ENCODE data around the gene CREB3L1. TPM values are rescaled to one million over a fixed set of nuclear protein-coding genes. Genes with fewer than 3 reads are reported as not detected.

CREB3L1 gene
- total and polyA plus RNA-seq, 2 experiments from 2014 or later: 22.9 to 275 TPM

DNA sequence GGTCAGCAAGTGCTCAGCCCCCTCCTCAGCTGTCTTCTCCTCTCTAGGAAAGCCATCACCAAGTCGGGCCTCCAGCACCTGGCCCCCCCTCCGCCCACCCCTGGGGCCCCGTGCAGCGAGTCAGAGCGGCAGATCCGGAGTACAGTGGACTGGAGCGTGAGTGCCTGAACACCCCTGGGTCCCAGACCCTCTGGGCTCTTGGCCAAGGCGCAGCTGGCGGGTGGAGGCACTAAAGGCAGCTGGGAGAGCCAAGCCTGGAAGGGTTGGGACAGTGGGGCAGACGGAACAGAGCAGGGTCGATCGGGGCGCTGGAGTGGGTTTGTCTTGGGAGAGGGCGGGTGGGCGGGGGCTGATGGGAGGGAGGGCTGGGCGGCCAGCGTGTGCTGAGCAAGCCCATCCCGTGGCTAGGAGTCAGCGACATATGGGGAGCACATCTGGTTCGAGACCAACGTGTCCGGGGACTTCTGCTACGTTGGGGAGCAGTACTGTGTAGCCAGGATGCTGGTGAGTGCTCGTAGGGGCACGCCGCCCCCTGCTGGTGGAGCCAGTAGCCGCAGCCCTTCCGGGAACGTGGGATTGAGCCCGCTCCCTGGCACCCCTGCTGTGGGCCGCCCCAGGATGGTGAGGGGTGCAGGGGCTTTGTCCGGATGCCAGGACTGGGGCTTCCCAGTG, 89.9 kb downstream of the CREB3L1 start:
- Histone ChIP-seq H3K4me1 (ENCODE audit: insufficient read depth) (peaks cover 5% of the 10 kb centered on the region), H3K36me3 (replicated peaks; ENCODE audit: insufficient read depth, low read depth) (no peaks in the 10 kb centered on the region), H3K79me2 (peaks cover 5% of the 10 kb centered on the region), H3K4me3 (no peak overlapping the region), H3K4me2 (no peak overlapping the region), H4K20me1 (ENCODE audit: insufficient read depth, poor library complexity, severe bottlenecking) (peaks cover 4% of the 10 kb centered on the region), H2AFZ (no peak overlapping the region), H3K9me2 (replicated peaks; ENCODE audit: insufficient read depth) (no peaks in the 10 kb centered on the region), H3K9me3 (ENCODE audit: low read depth) (no peaks in the 10 kb centered on the region), H3K27me3 (no peaks in the 10 kb centered on the region), H3K27ac (no peak overlapping the region)
- DNase-seq (ENCODE audit: low spot score): peak; percentile 74
- 47% methylated on average over 26 of the region's 32 CpGs for WGBS (ENCODE audit: low lambda C conversion rate, missing lambda C conversion rate)
- TF ChIP-seq, protein P1, sequence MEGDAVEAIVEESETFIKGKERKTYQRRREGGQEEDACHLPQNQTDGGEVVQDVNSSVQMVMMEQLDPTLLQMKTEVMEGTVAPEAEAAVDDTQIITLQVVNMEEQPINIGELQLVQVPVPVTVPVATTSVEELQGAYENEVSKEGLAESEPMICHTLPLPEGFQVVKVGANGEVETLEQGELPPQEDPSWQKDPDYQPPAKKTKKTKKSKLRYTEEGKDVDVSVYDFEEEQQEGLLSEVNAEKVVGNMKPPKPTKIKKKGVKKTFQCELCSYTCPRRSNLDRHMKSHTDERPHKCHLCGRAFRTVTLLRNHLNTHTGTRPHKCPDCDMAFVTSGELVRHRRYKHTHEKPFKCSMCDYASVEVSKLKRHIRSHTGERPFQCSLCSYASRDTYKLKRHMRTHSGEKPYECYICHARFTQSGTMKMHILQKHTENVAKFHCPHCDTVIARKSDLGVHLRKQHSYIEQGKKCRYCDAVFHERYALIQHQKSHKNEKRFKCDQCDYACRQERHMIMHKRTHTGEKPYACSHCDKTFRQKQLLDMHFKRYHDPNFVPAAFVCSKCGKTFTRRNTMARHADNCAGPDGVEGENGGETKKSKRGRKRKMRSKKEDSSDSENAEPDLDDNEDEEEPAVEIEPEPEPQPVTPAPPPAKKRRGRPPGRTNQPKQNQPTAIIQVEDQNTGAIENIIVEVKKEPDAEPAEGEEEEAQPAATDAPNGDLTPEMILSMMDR (IDR thresholded peaks at IDR 0.05; ENCODE audit: poor library complexity): peak; percentile 83
- TF ChIP-seq EZH2 (IDR thresholded peaks at IDR 0.05; ENCODE audit: borderline replicate concordance) (no peak), EZH2phosphoT487 (IDR thresholded peaks at IDR 0.05; ENCODE audit: low read depth, severe bottlenecking, unreplicated experiment) (no peak)

DNA sequence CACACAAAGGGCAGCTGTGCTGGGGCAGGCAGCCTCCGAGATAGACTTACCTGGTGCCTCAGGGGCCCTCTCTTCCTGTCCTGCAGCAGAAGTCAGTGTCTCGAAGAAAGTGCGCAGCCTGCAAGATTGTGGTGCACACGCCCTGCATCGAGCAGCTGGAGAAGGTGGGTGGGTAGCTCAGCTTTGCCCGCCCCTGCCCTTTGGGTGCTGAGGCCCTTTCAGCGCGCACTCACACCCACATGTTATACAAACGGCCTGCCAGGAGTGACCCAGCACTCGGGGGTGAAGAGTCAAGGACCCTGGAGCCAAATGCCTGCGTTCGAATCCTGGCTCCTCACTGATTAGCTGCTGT, 90.4 kb downstream of the CREB3L1 start:
- no peaks in the 10 kb centered on the region for H3K9me3 ChIP-seq (ENCODE audit: low read depth)
- H2AFZ ChIP-seq: no peak overlapping the region
- WGBS (ENCODE audit: low lambda C conversion rate, missing lambda C conversion rate): 91% methylated on average over 12 of the region's 12 CpGs
- no peaks in the 10 kb centered on the region for H3K36me3 ChIP-seq (replicated peaks; ENCODE audit: insufficient read depth, low read depth)
- no peak overlapping the region for H3K4me2 ChIP-seq
- no peaks in the 10 kb centered on the region for H3K79me2 ChIP-seq
- DNase-seq (ENCODE audit: low spot score): no peak
- peaks cover 5% of the 10 kb centered on the region for H3K4me1 ChIP-seq (ENCODE audit: insufficient read depth)
- H3K27me3 ChIP-seq: no peaks in the 10 kb centered on the region
- TF ChIP-seq EZH2phosphoT487 (IDR thresholded peaks at IDR 0.05; ENCODE audit: low read depth, severe bottlenecking, unreplicated experiment): no peak
- TF ChIP-seq, protein P1 (IDR thresholded peaks at IDR 0.05; ENCODE audit: poor library complexity): no peak
- TF ChIP-seq EZH2 (IDR thresholded peaks at IDR 0.05; ENCODE audit: borderline replicate concordance): no peak
- peaks cover 3% of the 10 kb centered on the region for H4K20me1 ChIP-seq (ENCODE audit: insufficient read depth, poor library complexity, severe bottlenecking)
- H3K4me3 ChIP-seq: no peak overlapping the region
- no peaks in the 10 kb centered on the region for H3K9me2 ChIP-seq (replicated peaks; ENCODE audit: insufficient read depth)
- no peak overlapping the region for H3K27ac ChIP-seq

DNA sequence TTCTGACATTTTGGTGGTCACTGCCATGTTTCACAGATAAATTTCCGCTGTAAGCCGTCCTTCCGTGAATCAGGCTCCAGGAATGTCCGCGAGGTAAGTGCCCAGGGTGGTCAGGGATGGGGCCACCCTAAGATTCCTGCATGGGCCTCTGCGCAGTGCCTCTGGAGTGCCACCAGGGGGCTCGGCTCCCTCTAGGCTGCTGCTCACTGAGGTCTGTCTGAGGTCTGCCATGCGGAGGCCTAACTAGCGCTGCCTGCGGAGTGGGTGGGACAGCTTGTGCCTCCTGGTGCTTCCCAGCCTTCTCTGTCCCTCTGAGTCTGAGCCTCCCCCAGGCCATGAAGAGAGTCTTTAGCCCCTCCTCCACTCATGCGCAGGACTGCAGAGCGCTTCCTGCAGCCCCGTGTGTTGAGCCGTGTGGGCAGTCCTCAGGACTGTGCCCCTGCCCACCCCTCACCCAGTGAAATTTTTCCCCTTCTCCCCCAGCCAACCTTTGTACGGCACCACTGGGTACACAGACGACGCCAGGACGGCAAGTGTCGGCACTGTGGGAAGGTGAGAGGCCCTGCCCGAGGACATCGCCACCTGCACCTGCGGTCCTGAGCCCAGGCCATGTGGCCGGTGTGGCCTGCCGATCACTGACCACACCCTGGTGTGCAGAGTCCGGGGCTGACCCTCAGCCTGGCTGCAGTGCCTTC, 92.1 kb downstream of the CREB3L1 start:
- H3K79me2 ChIP-seq: no peaks in the 10 kb centered on the region
- H3K27me3 ChIP-seq: no peaks in the 10 kb centered on the region
- H4K20me1 ChIP-seq (ENCODE audit: insufficient read depth, poor library complexity, severe bottlenecking): no peaks in the 10 kb centered on the region
- WGBS (ENCODE audit: low lambda C conversion rate, missing lambda C conversion rate): 66% methylated on average over 25 of the region's 25 CpGs
- H3K4me1 ChIP-seq (ENCODE audit: insufficient read depth): peaks cover 5% of the 10 kb centered on the region
- H3K27ac ChIP-seq: no peak overlapping the region
- no peak overlapping the region for H3K4me3 ChIP-seq
- TF ChIP-seq, protein P1 (IDR thresholded peaks at IDR 0.05; ENCODE audit: poor library complexity): peak; percentile 69
- TF ChIP-seq EZH2 (IDR thresholded peaks at IDR 0.05; ENCODE audit: borderline replicate concordance) (no peak), EZH2phosphoT487 (IDR thresholded peaks at IDR 0.05; ENCODE audit: low read depth, severe bottlenecking, unreplicated experiment) (no peak)
- no peaks in the 10 kb centered on the region for H3K9me2 ChIP-seq (replicated peaks; ENCODE audit: insufficient read depth)
- H3K4me2 ChIP-seq: no peak overlapping the region
- DNase-seq (ENCODE audit: low spot score): peak; percentile 86
- no peaks in the 10 kb centered on the region for H3K36me3 ChIP-seq (replicated peaks; ENCODE audit: insufficient read depth, low read depth)
- no peaks in the 10 kb centered on the region for H3K9me3 ChIP-seq (ENCODE audit: low read depth)
- H2AFZ ChIP-seq: no peak overlapping the region
